ENCODE measurements around the gene SMG6.
"Not testable (repeated sequence)": the region's sequence is repeated elsewhere in the genome, so short reads cannot be mapped to it uniquely, and the experiment has no call there.

SMG6 gene

DNA sequence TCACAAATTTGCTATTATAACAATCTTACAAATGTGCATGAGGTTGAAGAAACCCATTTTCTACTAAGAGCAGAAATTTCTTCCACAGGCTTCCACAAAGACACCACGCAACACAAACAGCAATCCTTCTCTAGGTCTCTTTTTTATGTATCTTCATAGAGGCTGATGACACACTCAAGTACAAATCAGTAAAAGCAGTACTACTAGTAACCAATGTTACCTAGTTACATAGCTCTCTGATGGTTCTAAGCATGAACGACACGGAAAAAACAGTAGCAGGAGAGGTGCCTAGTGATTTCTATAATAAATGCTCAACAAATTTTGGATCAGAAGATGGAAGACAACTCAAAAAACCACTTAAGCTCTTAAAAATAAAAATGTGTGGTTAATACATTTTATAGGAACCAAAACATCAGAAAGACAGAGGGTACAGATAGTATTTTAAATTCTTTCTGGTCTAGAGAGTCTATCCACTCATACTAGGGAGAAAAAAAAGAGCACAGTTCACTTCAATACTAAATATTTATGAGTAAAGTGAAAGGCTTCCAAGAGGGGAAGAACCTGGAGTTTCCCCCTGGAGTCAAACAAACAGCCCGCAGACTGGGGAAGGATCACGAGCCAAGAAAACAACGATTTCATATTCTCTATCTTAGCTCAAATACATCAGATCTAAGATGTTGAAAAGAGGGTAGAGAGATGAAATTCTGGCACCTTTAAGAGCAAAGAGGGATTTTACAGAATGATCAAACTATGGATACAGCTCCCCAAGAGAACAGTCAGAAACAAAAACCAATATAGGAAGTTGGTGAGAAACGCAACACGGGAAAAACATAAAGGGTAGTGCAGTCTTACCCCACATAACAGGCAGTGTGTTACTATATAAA lies 40.2 kb downstream of the SMG6 start:
- DNase-seq (ENCODE audit: low spot score): no peak

DNA sequence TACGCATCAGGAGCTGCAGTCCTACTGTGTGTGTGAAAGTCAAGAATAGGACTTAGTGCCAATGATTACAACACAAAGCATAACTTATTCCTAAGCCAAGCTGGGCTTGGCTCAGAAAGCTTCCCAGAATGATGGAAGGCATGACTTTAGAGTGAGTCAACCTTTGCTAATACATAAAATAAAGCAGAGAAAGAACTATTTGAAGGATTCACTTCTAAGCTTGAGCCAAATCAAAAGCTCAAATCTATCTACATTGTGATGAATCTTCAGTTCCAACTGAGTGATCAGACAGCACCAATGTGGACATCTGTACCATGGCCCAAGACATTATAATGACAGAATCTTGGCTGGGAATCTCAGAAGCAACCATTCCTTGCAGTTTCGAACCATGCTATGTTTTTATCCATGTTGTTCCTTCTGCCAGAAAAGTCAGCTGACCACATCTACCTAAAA lies 41.4 kb downstream of the SMG6 start:
- no peak for DNase-seq (ENCODE audit: low spot score)

DNA sequence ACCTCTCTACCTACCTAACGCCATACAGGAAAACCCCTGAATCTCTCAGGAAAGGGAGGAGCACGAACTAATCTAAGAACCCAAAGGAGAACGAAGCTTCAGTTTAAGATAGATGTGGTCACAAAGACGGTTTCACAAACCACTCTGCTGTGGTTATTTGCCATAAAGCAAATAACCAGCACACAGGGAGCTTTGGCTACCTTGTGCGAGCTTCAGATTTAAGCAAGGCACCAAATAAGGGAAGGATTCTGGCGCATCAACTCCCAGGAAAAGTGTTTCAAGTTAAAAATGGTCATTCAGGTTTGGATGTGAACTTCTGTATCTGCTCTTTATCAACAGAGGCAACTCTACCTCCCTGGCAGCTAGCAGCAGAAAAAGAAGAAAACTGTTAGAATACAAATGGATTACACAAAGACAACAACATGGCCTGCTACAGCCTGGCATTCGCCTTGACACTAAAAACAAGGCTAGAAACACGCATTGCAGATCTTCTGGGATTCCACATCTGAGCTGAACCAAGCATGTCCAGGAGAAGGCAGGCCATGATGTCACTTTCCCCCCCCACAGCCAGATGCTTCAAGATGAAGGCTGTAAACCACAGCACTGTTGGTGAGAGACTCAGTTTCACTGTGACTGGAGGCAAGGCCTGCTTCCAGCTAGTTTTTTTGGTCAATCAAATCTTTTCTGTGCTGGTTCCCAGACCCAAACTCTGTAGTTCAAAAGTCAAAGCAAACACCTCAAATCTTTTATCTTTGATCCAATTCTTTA lies 43.6 kb downstream of the SMG6 start:
- DNase-seq (ENCODE audit: low spot score): no peak

DNA sequence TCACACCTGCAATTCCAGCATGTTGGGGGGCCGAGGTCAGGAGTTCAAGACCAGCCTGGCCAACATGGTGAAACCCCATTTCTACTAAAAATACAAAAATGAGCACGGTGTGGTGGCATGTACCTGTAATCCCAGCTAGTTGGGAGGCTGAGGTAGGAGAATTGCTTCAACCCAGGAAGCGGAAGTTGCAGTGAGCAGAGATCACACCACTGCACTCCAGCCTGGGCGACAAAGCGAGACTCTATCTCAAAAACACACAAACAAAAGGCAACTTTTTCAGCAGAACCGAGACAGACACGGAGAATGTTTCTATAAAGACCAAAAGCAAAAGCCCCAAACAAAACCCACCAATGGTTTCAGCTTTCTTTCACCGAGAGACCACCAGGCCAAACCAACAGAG lies 44.8 kb downstream of the SMG6 start:
- not testable (repeated sequence) for DNase-seq (ENCODE audit: low spot score)

DNA sequence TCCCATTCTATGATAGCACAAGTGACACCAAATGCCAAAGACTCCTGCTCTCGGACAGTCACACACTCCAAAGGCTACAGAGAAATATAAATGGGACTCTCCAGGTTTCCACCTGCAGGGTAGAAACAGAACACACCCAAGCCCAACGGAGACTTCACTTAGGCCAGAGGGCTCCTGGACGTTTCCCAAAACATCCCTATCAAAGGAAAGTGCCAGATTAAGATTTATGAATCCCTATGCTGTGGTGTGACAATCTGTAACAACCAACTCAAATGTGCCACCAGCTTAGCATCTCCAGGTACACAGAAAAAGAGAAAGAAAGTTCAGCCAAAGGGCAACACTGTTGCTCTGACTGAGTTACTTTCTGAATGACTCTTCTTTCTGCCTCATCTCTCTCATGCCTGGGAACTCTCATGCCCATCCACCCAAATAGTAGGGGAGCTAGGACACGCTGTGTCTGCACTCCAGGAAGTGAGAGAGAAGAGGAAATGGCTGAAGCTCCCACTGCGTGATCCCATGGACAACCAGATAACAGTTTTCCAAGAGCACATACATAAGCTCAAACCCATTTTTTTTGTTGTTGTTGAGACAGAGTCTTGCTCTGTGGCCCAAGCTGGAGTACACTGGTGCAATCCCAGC lies 49.7 kb downstream of the SMG6 start:
- no peak for DNase-seq (ENCODE audit: low spot score)

DNA sequence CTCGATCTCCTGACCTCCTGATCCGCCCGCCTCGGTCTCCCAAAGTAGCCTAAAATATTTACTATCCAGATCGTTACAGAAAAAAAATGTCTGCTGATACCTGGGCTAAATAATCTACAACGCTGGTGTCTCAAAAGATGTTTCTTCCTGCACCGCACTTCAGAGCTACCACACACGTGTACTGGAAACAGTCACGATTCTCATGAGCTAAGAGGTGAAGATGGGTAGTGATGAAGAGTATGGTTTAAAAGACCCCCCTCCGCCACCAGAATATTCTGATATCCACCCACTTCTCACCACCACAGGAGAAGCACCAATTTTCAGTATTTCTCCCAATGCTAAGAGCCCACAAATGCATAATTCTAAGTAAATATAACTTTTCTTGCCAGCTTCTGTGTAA lies 50.2 kb downstream of the SMG6 start:
- no peak for DNase-seq (ENCODE audit: low spot score)

DNA sequence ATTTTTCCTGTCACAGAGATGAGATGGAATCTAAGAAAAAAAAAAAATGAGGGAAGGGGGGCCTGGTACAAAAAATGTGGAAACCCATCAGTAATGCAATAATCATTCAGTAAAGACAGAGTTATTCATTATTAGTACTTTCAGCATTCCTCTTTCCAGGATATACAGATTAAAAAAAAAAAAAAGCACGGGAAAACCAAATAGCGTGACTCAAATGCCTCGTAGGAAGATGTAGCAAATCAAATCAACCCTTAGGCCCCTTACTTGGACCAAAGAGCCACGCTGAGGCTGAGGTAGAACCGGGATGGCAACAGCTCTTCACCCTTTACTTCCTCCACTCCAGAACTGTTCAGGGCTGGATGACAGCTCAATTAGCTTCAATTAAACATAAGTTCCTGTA lies 52.5 kb downstream of the SMG6 start:
- no peak for DNase-seq (ENCODE audit: low spot score)

DNA sequence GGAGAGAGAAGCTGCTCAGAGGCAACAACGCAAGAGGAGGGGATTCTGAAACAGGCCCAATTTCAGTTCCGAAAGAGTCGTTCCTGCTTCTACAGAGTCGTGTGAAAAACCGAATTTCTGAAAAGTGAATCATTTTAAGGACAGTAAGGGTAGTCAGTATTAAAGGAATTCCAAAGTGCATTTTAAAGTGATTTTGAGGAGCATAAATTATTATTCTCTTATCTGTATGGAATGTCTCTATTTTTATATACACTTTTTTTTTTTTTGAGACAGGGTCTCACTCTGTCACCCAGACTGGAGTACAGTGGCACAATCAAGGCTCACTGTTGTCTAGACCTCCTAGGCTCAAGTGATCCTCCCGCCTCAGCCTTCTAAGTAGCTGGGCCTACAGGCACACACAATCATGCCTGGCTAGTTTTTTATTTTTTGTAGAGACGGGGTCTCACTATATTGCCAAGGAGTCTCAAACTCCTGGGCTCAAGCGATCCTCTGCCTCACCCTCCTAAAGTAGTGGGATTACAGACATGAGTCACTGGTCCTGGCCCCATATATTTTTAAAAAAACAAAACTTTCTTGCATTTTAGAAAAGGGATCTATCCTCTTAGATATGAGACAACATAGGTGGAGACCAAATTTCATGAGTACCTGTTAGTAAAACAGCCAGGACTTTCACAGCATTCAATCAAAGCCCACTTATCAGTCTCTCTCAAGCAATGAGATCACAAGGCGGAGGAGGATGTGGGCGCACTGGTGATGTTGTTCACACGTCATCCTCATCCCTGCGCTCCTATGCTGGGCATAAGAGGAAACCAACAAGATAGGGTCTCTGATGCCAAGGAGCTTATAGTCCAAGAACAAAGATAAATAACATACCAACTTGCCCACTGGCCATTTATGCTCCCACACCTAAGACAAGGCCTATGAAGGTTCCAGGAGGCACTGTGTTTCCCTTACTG lies 53.2 kb downstream of the SMG6 start:
- DNase-seq (ENCODE audit: low spot score): no peak

DNA sequence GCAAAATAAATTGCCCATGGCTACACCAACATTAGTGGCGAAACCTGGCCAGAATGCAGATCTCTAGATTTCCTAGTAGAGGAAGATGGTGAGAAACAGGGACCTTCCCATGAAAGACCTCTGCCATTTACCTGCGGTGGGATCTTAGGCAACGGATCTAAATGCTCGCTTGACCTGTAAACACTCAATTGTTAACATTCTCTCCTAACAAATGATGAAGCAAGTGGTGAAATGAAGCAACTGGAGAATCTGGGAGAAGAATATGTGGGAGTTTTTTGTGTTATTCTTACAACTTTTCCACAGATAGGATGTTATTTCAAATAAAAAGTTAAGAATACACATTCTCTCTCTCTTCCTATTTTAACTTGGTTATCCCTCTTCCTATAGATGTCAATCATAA lies 56.6 kb downstream of the SMG6 start:
- DNase-seq (ENCODE audit: low spot score): no peak

DNA sequence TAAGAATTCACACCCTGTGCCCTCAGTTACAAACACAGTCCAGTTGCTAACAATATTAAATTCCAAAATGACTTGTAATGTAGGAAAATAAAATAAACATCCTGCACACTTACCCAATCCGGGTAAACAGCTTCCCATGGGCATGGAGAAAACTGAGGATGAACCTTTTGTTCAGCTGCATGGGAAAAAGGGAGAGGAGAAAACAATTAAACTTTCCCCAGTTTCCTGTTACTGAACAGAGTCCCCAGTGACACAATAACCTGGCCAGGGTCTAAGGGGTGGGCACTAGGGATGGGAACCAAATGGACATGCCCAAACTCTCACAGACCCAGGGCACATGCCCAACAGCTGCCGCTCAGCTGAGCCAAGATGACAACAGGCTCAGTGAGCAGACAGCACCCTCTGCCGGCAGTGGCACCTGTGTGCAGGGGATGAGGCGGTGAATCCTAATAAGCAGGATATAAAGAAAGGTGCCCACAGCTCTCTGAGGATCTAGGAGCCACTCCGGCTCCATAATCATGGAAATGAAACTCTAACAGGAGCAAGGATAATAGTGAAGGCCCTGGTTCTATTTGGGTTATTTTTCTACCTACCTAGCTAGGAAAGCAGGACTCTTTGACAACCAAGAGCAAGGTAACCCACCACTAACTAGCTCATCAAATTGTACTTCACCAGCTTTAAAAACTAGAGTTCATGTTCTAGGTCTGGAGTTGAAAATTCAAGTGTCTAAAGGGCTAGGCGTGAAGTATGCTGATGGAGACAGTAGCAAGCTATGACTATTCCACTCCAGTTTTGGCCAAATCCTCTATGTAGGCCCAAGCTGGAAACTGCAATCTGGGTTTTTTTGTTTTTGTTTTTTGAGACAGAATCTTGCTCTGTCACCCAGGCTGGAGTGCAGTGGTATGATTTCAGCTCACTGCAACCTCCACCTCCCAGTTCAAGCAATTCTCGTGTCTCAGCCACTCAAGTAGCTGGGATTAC lies 58.8 kb downstream of the SMG6 start:
- peak; percentile 86 for DNase-seq (ENCODE audit: low spot score)

DNA sequence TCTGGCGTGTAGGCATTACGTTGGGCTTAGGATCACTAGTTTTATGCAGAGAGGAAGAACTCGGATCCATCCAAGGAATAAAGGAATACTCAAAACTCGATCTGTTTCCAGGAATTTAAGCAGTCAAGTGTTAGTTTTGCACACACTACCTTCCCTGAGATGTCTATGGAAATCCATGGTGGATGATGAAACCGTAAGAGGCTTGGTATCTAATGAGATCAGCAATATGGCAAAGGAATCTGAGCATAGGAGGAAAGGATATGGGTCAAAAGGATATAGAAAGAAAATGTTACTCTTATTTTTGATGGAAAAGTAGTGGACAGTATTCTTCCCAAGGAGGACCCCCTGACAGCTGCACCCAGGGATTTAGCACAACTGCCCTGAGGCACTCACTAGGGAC lies 59.6 kb downstream of the SMG6 start:
- no peak for DNase-seq (ENCODE audit: low spot score)

DNA sequence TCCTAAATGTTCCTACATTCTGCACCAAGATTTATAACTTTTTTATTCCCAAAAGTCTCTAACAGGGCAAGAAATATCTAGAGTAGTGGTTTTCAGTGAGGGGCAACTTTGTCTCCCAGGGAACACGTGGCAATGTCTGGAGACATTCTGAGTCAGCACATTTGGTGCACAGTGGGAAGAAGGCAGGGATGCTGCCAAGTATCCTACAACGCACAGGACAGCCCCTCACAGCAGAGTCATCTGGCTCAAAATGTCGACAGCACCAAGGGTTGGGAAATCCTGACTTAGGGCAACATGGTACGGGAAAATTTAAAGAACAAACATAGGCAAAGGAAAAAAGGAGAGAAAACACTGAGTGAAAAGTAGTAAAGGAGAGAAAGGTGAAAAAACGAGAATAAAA lies 61.8 kb downstream of the SMG6 start:
- no peak for DNase-seq (ENCODE audit: low spot score)

DNA sequence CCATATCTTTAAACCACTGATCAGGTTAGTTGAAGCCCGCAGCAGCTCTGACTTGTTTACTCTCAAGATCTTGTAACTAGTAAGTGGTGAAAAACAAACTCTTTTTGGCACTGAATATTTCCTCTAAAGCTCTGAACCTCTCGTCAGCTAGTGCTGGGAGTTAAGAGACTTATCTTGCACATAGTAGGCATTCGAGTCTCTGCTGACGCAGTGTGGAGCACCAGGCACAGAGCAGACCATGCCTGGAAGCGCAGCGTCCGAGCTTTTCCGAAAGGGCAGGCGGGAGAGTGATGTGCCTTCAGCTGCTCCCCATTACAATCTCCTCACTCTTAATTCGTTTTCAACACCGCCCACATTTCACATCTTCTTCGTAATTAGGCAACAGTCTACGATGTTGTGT lies 63.0 kb downstream of the SMG6 start:
- no peak for DNase-seq (ENCODE audit: low spot score)

DNA sequence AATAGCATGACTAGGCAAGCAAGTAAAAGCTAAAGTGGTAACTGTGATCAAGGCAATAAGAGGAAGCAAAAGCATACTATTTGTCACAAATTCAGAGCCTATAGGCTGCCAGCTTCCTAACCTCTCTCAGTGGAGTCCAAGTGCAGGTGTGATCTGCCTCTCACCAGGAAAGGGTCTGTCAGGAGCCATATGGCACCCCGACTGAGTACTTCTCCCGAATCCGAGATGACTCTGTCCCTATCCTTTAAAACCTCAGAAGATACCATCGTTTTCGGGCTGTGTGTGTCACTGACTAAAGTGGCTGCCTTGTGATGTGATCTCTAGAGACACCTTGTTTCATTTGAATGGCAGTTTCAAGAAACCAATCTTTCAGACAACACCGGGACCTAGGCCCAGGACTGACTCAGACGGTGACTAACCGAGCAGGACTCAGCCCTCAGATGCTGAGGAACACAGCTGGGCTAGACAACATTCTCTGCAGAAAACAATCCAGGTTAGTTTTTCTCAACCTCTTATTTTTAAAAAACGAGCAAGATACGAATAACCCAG lies 63.6 kb downstream of the SMG6 start:
- no peak for DNase-seq (ENCODE audit: low spot score)

DNA sequence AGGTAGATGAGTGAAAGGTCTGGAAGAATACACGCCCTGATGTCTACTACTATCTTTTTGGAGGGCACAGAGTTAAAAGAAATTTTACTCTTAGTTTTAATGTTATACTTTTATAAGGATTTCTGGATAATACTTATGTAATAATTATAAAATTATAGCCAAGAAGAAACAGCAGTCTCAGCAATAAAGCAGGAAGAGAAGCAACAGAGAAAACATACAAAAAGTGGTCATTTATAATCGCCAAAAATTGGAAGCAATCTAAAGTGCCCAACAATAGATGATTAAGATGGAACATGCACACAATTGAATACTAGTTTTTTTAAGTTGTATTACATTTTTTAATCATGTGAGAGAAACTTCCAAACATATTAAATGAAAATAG lies 64.4 kb downstream of the SMG6 start:
- no peak for DNase-seq (ENCODE audit: low spot score)

DNA sequence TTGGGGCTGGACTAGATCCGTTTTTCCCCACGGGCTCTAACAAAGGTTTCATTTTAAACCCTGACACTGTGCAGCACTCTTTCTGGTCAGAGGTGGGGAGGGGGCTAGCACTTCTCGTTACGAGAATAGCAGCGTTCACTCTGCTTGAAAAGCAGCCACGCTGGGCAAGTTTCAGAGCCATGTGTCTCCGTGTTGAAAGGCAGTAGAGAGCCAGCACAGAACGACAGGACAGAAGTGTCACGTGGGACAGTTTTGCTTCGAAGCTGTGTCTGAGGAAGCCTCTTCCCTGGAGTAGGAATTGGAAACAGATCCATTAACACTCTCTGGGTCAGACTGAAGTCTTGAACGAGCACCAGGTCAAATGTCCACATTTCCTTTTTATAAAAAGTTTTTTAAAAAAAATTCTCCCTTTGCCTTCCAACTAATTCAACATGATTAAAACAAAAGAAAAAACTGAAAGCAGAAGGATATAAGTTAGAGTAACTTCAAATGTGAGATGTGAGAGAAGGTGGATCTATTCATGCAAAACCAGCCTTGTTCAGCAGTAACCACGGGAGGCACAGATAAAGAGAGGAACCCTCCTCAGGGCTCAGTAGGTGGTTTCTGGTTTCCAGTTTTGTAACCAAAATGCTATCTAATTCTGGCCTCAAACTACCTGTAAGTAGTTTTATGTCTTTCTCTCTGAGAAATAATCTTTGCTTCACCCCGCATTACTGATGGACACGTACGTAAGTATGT lies 65.0 kb downstream of the SMG6 start:
- DNase-seq (ENCODE audit: low spot score): no peak

DNA sequence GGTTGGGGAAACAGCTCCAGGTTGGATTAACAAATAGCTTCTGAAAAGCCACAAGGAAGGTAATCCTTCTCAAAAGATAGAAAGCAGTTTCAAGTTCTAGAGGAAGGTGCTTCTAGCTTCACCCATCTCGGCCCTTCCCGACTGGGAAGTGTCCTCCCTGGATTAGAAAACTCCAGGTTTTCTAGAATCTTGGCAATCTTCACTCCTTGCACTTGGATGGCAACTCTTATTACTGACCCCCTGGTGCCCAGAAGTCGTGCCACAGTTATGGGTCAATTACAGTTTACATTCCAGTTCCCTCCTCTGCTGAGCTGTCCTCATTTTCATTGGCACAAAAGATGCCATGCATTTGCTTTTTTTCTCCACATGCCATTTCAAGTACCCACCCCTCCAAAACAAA lies 65.6 kb downstream of the SMG6 start:
- DNase-seq (ENCODE audit: low spot score): no peak

DNA sequence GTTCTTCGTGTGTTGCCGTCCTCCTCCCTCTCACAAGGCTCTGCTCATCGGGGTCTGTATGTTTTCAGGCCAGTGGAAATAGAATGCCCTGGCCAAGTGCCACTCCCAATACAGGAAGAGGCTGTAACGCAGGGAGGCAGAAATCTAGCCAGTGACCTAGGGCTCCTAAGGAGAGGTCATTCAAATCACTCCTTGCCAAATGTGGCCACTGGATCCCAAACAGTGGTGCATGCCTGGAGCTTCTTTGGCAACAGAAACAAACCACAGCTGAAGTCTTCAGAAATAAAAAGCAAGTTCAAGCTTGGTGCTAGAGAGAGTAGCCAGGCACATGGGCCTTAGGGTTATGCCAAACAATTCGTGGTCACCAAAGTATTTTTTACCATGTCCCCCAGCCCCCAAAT lies 66.1 kb downstream of the SMG6 start:
- DNase-seq (ENCODE audit: low spot score): no peak

DNA sequence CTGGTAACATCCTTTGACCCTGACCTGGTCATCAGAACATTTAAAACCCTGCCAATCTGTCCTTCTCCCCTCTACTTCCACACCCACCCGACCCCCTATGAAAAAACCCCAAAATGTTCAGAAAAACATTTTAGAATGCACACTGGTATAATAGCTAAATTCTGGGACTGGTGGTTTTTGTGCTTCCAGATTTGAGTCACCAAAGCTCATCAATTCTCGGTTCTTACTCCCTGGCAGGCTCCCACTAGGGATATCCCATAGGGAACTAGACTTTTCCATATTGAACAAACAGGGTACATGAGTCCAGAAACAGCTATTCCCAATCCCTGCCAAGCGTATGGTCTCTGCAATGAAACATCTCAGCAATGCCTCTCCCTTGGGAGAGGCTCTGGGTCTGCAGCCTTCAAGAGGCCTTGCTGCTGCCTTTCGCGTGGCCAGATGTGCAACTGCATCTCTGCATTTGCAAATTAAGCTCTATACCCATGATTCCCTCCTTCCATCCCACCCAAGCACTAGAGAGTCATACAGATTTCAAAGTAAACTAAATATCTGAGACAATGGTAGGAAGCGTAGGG lies 67.7 kb downstream of the SMG6 start:
- no peak for DNase-seq (ENCODE audit: low spot score)

Data from left forelimb (tissue), 1 donor.